HG03432 (cell line): Measurements from ENCODE around the gene CAPN2.
"Not testable (repeated sequence)": the region's sequence is repeated elsewhere in the genome, so short reads cannot be mapped to it uniquely, and the experiment has no call there.

Experiments
- ATAC-seq: cut with Tn5 transposase; IDR thresholded peaks from one replicate; pipeline ENCODE4 v1.9.1; 2021; ENCODE audit warnings: mild to moderate bottlenecking, moderate library complexity; ENCODE audit not compliant: unreplicated experiment

Gene CAPN2

DNA sequence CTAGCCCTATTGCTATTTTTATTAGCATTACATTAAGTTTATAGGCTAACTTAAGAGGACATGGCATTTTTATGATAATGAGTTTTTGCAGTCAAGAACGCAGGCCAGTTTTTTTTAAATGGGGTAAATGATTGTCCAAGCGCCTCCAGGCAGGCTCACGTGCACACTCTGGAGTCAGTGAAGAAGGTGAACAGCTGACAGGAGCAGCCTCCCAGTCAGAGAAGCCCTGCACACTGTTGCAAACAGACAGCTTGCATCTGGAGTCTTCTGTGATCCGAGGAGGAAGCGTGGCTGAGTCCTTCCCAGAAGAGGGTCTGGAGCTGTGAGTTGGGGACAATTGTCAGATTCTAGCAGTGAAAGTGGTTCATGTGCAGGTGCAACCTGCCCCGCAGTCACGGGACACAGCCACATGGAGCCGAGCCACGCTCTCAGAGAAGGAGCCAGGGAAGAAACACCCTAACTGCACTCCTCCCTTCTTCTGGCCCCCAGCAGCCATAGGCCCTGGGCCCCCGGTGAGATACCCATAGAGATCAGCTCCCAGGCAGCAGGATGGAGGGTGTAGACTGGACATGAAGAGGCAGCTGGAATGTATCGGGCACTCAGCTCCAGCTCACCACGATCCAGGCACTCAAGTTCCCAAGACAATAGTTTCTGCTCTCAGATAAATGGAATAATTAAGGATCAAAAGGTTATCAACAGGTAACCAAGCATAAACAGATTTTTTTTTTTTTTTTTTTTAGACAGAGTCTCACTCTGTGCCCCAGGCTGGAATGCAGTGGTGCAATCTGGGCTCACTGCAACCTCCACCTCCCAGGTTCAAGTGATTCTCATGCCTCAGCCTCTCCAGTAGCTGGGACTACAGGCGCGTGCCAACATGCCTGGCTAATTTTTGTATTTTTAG, 26.4 kb downstream of the CAPN2 start:
- no peak for ATAC-seq

DNA sequence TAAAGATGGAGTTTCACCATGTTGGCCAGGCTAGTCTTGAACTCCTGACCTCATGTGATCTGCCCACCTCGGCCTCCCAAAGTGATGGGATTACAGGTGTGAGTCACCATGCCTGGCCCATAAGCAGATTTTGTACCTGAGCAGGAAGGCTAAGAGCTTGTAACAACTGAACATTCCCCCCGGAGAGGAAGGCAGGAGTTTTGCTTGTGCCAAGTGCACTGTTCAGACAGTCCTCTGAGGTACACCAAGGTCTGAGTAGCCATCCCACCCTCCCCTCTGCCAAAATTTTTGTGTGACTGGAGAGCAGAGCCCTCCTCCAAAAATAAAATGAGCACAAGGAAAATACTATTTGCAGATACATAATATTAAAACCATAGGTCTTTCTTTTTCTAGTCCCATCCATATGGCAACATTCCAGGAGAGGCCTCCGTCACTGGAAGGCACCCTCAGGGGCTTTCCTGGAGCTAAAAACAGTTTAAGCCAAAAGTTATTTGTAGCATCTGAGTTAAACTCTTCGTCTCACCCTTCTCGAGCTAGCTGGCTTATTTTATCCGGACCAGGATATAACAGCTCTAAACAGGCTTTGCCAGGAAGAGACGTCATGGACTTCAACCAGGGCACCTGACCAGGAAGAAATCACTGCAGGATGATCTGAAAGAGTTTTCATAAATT, 27.2 kb downstream of the CAPN2 start:
- ATAC-seq = no peak

DNA sequence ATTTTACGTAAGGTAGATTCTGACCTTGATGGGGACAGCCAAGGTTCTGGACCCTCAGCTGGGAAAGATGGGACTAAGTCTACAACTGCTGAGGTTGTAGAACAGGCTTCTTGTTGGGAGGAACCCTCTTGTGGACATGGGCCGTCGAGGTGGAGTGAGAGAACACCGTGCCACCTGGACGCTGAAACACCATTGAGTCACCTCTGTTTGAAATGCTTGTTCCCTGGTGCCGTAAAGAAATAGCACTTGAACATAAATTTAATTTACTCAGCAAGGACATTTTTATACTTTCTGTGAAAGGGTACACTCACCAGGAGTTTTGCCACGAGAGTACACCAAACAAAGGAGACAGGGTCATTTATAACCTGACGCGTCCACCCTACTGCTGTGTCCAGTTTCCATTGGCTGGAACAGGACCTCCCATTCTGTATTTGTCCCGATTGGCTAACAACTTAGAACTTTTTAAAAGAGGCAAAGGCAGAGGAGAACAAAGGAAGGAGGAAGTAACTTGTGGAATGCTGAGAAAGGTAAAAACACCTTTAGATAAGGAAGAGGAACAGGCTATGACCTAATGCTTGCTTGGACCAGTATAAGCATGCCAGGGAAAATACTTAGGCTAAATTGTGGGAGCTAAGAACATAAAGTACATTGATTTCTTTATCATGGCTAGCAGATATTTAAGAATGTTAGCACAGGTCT, 27.8 kb downstream of the CAPN2 start:
- not testable (repeated sequence) for ATAC-seq

DNA sequence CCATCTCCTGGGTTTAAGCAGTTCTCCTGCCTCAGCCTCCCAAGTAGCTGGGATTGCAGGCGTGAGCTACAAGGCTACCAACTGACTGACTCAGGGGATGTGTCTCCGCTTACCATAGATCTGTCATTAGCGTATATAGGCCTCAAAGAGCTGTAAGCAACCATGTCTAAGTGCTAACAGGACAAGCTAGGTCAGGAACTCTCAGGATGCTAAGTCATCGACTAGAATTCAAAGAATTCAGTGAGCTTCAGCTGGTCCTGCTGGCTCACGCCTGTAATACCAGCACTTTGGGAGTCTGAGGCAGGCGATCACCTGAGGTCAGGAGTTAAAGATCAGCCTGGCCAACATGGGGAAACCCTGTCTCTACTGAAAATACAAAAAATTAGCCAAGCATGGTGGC, 29.5 kb downstream of the CAPN2 start:
- no peak for ATAC-seq

DNA sequence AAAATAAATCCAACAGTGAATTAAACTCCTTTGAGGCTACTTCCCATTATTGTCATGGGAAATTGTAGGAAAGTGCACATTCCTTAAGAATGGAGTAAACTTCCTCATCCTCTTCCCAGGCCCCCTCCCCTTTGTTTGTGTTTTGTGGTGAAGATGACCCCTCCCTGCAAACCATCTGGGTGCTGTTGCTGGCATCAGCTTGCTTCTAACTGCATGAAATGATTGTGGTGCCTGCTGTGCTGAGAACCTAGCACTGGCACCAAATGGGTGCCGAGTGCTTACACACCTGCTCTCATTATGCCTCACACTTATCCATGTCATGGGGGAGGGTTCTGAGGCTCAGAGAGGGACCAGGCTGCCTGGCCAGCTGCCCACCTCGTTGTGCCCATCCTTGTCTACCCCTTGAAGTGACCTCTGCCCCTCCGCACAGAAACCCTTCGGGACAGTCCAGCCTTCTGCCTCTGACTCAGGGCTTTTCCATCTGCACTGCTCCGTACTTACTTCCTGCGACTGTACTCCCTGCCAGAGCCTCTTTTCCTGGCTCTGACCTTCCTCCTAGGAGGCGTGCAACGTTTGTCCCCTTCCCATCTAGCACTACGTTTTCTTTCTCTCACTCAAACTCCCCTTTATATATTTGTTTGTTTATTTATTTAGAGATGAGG, 30.6 kb downstream of the CAPN2 start:
- ATAC-seq = no peak

DNA sequence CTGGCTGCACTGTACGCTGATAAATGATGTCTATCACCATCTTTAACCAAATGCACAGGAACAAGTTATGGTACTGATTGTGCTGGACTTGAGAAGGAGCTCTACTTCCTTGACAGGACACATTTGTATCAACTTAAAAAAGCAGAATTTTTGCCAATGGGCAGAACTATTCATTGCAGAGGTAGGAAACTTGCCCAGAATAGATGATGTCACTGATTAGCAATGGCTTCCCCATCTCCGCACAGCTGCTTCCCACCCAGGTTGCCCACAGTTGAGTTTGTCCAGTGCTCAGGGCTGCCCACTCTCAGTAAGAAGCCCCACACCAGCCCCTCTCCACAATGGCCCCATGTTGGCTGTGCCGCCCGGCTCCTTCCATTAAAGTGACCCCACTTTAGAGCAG, 33.4 kb downstream of the CAPN2 start:
- no peak for ATAC-seq

DNA sequence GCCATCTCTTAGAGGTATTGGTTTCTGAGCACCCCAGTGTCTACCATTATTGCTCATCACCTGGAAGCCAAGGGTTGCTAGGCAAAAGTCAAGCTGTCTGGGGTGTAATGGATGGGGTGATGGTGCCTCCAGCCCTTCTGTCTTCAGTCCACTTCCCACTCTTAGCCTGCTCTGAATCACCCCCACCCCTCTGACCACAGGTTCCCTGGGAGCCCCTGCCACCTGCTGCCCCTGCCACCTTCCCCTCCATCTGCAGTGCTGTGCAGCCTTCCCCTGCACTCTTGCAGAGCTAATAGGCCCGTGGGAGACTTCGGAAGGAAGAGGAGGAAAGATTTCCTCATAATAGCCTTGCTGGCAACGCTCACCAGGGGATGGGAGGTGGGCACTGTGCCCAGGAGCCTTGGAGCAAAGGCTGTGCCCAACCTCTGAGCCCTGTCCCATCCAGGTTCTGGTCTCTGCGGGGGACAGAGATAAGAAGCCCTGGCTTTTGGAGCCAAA, 35.5 kb downstream of the CAPN2 start:
- no peak for ATAC-seq

DNA sequence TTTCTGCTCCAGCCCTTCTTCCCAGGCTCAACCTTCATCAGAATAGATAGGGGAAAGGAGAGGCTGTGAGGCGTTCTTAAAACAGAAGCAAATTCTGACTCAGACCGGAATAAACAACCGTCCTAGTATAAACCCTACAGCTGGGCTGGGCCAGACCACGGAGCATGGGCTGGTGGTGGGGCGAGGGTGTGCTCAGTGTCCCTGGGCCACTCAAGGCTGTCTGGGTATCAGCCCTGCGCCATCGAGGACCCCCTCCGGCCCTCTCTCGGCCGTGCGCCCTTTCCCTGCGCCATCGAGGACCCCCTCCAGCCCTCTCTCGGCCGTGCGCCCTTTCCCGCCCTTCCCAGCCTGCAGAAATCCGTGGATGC, 36.0 kb downstream of the CAPN2 start:
- ATAC-seq = no peak

DNA sequence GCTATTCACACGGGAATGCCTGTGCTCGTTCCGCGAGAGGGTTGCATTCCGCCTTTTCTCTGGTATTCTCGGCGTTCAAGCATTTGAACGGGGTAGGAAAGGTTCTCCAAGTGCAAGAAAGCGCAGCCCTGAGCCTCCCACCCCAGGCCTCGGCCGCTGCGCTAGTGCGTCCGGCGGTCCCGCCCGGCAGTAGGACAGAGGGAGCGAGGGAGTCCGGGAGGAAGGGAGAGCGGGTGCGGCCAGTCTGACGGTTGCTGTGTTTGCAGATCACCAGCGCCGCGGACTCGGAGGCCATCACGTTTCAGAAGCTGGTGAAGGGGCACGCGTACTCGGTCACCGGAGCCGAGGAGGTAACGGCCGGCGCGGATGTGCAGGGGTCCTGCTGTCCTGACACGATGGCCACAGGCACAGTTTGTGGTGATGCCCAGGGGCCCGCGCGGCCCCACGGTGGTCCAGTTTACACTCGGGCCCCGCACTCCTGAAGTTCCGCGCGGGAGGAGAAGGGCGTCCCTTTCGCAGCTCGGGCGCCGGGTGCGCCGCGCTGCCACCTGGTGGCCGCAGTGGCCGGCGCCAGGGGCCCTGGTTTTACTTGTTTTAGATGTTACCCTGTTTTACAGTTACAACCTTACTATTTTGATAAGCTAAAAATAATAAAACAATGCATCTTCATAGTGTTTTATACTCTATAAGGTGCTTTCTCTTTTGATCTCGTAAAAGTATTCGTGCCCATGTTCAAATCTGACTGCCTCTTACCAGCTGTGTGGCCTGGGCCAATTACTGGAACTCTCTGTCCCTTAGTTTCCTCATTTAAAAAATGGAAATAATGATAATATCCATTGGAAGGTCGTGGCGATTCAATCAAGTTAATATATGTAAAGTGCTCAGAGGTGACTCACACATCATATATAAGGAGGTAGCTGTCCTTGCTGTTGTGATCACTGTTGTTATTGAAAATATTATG, 36.7 kb downstream of the CAPN2 start:
- ATAC-seq = peak; percentile 88

DNA sequence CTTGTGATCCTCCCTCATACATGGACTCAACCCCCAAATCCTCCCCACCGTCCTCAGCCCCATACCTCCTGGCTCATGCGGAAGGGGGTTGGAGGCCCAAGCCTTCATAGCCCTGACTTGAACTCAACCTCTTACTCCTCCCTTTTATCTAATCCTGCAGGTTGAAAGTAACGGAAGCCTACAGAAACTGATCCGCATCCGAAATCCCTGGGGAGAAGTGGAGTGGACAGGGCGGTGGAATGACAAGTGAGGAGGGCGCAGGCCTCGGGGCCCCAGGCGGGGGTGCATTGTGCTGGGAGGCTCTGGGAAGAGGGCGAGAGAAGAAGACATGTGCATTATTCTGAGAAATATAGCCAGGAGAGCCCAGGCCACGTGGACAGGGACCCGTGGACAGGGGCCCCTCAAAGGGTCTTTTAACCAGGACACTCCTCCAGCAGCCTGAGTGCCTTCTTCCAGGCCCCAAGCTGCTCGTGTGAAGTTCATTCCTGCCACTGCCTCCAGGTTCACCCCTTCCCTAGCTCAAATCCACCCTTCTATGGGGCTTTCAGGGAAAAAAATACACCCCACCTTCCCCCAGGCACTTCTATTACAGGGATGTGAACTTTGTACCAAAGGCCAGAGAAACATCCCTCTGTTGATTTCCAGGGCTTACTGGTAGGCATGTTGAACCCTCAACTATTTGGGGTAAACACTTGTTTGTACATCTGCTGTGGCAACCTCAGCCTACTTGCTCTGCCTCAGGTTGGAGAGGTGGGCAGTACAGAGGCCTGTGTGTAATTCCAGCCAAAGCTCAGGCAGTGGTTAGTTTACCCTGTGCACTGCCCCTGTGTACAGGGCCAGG, 38.6 kb downstream of the CAPN2 start:
- no peak for ATAC-seq

DNA sequence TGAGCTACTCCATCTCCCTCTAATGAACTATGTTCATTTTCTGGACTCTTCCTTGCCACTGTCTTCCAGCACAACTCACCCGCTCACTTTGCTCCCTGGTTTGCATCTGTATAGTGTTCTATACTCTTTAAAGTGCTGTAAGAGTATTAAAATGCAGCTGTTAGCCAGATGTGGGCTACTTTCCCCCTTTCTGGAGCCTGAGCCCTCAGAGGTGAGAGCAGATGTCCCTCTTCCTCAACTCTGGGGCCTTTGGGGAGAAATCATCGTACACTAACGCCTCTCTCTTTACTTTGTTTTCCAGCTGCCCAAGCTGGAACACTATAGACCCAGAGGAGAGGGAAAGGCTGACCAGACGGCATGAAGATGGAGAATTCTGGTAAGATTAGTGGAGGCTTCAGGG, 39.4 kb downstream of the CAPN2 start:
- no peak for ATAC-seq

DNA sequence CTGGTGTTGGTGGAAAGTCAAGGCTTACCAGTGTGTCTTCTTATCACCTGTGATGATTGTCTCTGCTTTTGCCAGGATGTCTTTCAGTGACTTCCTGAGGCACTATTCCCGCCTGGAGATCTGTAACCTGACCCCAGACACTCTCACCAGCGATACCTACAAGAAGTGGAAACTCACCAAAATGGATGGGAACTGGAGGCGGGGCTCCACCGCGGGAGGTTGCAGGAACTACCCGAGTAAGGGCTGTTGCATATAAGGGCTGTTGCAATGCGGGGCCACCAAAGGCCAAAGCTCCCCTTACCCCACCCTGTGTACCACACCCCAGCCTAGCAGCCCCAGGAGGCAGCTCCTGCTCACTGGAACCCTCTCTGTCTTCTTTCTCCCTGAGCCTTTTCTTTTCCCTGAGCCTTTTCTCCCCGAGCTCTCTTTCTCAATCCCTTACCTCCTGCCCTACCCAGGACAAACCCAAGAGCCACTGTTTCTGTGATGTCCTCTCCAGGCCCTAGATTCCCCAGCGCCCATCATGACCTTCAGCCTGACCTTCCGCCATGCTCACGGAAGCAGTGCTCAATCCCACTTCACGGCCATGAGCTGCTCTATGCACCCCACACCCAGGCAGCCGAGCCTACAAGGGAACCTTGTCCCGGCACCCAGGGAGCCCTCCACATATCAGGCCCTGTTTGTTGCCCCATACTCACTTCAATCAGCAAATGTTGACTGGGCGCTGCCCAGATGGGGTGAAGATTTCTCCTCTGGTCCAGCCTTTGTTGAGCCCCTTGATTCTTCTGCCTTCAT, 40.6 kb downstream of the CAPN2 start:
- no peak for ATAC-seq

DNA sequence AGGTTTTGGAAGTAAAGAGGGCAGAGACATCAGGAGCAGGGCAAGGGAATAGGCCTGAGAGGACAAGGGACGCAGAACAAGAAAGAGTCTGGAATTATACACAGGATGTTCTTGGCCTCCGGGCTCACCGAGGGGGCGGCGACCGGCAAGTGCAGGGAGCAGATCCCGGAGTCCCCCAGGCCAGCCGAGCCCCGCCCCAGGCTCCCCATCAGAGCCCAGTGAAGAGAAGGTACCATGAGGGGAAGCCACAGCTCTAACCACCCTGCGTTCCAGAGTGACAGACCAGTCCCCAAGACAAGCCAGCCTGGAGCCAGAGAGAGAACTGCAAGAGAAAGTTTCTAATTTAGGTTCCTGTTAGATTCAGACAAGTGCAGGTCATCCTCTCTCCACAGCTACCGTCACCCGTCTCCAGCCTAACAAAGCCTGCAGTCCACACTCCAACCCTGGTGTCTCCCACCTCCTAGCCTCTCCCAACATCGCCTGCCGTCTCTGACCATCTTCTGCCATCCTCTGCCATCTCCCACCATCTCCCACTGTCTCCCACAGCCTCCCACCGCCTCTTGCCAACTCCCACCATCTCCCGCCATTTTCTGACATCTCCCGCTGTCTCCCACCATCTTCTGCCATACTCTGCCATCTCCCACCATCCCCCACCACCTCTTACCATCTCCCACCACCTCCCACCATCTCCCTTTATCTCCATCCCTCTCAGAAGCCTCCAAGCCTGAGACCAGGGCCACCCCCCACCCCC, 42.5 kb downstream of the CAPN2 start:
- ATAC-seq = no peak

DNA sequence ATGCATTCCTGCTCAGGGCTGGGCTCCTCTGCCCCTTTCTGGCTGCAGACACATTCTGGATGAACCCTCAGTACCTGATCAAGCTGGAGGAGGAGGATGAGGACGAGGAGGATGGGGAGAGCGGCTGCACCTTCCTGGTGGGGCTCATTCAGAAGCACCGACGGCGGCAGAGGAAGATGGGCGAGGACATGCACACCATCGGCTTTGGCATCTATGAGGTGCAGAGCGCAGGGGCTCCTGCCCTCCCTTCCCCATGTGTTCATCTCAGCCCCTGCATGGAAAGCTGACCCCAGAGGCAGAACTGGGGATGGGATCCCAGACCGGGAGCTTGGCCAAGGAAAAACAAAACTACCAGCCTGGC, 43.1 kb downstream of the CAPN2 start:
- no peak for ATAC-seq

DNA sequence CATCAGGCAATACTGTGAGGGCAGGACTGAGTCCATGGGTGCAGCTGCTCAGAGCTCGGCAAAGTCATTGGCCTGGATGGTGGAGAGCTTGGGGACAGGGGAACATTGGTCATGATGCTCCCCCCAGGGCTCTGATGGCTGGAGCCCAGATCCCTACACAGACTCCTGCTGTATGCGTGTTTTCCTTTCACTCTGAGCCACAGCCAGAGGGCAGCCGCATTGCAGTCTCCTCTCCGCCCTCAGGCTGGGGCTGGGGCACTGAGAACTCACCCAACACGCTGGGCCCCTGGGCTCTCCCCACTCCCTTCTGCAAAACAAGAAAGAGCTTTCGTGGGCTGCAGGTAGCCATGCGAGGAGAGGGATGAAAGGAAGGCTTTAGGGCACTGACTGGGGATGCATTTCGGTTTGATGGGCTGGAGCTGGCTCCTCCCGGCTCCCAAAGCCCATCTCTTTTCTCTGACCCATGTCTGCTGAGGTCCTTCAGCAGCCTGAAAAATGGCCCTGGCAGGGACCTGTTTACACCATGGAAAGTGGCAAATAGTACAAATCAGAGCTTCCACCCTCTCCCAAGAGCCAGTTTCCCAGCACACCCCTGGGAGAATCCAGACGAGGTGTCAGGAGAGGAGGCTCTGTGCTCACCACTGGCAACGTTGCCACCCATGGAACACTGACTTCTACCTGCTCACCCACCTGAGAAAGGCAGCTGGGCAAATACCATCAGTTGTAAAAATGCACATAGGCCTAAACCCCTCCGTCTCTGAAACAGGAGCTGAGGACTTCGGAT, 43.8 kb downstream of the CAPN2 start:
- no peak for ATAC-seq

DNA sequence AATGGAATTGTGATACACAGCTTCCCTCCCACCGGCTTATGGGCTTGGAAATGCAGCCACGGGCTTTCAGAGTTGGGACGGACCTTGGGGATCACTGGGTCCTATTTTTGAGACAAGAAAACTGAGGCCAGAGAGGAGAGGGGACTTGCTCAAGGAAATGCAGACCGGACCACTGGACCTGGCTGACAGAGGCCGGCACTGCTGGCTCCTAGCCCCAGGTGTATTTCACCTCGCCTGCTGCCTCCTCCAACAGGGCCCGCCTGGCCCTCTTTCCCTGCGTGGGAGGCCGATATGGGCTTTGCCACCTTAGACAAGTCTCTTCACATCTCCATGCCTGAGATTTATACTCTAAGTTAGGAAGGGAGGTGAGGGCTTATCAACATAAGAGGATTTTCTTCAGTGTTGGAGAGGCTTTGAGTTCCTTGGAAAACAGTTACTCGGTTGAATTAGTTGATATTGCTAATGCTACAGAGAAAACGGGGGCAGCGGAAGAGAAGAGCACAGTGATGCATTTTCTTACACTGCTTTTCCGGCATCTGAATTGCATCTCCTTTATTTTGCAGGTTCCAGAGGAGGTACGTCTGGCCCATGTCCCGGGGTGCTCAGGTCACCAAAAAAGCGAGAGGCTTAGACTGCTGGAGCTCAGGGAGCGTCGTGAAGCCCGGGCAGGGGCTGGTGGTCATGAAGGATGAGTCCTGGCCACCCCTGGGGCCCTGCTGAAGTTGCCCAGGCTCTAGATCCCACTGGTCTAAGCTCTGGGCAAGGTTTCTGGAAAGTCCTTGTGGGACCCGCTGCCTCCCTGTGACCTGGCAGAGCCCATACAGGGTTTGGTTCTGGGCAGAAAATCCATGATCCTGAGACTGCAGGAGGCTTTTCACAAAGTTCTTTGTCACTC, 44.7 kb downstream of the CAPN2 start:
- no peak for ATAC-seq
